Right renal pelvis (tissue), 4 donors: Measurements from ENCODE around the gene PCIF1. TPM values are rescaled to one million over a fixed set of nuclear protein-coding genes. Genes with fewer than 3 reads are reported as not detected.
"Not testable (repeated sequence)": the region's sequence is repeated elsewhere in the genome, so short reads cannot be mapped to it uniquely, and the experiment has no call there.

ENCODE experiments used
- DNase-seq, 4 donors: peaks; one replicate each; pipeline ENCODE4 v3.0.0-alpha.2; 2013; ENCODE audit warnings: low read depth in 4 of 4, low spot score in 3 of 4, missing footprints in 1 of 4
- polyA plus RNA-seq, 4 donors: library from polyadenylated mRNA; unstranded; fragments of 120-200 nt; gene quantifications; one replicate each; pipeline ENCODE4 v1.2.1, GENCODE V29; 2013; ENCODE audit not compliant: insufficient read length in 4 of 4

The PCIF1 gene
- polyA plus RNA-seq, 4 donors, result 48.2 to 56.2 (median 49.0) TPM

- DNase-seq, result no peak
Measured at GRCh38 chr20:45946149-45946970, 11.9 kb downstream of the PCIF1 start.

DNA sequence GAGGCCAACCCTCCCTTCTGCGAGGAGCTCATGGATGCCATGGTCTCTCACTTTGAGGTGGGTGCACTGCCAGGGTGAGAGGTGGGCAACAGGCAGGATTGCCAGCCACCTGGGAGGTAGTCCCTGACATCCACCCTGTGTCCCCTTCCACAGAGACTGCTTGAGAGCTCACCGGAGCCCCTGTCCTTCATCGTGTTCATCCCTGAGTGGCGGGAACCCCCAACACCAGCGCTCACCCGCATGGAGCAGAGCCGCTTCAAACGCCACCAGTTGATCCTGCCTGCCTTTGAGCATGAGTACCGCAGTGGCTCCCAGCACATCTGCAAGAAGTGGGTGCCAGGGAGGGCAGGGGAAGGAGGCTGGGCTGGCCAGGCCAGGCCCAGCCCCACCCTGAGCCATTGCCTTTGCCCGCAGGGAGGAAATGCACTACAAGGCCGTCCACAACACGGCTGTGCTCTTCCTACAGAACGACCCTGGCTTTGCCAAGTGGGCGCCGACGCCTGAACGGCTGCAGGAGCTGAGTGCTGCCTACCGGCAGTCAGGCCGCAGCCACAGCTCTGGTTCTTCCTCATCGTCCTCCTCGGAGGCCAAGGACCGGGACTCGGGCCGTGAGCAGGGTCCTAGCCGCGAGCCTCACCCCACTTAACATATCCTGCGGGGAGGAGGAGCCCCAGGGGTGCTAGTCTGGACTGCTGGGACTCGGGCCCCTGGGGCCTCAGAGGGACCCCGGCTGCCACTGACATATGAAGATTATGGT, 12.8 kb downstream of the PCIF1 start:
- DNase-seq, result no peak

- no peak for DNase-seq
Measured at GRCh38 chr20:45948261-45948733, 13.8 kb downstream of the PCIF1 start.

DNA sequence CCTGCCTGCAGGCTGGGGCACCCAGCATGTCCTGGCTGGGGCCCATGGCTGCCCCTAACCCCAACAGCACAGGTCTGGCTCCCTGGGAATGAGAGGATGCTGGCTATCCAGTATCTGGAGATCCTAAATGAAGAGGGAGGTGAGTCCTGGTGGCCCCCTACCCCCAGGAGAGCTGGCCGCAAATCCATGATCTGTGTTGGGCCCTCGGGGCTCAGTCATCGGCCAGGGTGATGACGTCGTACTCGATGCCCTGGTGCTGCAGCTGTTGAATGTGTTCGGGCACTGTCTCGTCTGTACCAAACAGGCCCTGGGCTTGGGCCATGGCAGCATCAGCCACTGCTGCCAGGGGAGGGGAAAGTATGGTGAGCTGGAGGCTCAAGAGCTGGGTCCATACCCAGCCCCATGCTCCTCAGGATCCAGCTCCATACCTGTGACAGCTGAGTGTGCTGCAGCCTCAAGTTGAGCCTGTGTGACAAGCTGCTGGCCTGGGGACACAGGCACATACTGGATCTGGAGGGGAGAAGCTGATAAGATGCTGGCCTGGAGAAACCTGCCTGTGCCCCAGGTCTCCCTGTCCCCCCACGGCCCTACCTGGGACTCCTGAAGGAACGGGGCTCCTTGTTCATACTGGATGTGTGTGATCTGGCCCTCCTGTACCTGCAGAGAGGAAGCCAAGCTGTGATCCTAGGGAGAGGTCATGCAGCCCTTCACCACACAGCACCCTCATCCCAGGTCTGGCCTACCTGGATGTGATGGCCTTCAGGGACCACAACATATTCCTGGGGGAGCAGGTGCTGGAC, 14.5 kb downstream of the PCIF1 start:
- no peak for DNase-seq

DNA sequence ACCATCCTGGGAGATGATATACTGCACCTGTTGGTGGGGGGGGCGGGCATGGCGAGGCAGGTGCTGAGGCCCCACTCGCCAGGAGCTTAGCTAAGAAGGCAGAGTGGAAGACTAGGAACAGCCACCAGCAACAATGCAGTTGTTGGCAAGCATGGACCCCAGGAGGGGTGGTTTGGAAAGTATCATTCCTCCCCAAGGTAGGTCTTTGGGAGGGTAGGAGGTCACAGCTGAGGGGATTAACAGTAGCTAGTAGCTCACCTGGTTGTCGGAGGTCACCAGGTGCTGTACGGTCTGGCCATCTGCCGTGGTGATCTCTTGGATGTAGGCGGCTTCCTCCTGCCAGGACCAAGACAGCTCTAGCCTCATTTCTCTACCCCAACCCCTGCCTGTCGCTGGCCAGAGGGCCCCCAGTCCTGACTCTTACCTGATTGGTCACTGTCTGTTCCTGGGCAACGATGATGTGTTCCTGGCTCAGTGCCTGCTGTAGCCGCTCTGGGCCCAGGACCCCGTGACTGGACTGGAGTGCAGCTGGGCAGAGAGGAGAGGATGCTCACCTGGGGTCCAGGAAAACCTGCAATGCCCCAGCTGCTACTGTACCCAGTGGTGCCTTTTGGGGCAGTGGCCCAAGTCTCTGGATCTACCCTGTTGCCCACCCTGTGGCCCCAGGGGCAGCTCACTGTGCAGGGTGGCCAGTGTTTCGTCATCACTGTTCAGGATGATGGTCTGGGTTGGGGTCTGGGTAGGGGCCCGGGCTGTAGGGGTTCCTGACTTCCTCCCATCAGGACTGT, 15.3 kb downstream of the PCIF1 start:
- no peak for DNase-seq

- DNase-seq, result no peak
Measured at GRCh38 chr20:45950330-45950646, 15.8 kb downstream of the PCIF1 start.

GRCh38 chr20:45951925-45952834, 17.7 kb downstream of the PCIF1 start:
- no peak for DNase-seq

DNA sequence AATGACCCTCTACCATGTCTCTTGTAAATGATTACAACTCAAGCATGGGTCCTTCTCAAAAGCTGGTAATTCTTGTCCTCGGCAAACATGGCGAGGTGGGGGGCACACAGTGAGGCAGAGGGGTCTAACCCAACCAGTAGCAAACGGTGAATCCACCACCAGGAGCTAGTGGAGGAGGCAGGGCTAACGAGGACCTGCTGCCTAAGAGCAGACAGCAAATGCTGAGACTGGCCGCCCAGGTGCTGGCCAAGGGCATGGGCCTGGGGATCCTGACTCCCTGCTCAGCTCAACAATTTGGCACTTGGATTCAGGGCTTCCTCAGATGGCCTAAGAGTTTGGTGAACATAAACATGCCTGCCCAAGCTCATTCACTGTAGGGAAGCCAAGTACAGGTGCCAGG, 18.4 kb downstream of the PCIF1 start:
- no peak for DNase-seq

- DNase-seq, result no peak
Measured at GRCh38 chr20:45953672-45954071, 19.2 kb downstream of the PCIF1 start.

- DNase-seq, result not testable (repeated sequence)
Measured at GRCh38 chr20:45956326-45956725, 21.8 kb downstream of the PCIF1 start.

GRCh38 chr20:45957021-45957941, 22.8 kb downstream of the PCIF1 start:
- no peak for DNase-seq

GRCh38 chr20:45958593-45958992, 24.1 kb downstream of the PCIF1 start:
- DNase-seq, result no peak

DNA sequence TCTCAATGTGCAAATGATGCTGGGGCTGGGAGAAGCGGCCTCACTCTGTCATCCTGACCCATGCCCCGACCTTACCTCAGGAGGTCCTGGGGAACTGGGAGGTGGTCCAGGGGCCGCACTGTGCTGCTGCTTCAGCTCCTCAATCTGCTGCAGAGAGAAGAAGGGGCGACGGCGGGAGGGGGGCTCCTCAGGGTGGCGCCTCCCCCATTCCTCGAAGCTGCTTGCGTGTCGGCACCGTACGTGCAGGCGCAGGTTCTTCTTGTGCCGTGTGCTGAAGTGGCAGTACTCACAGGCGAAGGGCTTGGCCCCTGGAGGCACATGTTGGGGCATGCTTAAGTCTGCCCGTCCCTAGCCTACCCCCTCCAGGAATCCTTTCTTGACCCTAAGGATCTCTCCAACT, 24.6 kb downstream of the PCIF1 start:
- DNase-seq, result no peak

GRCh38 chr20:45959956-45960630, 25.6 kb downstream of the PCIF1 start:
- no peak for DNase-seq

- no peak for DNase-seq
Measured at GRCh38 chr20:45962031-45962755, 27.7 kb downstream of the PCIF1 start.

GRCh38 chr20:45963059-45964005, 28.8 kb downstream of the PCIF1 start:
- peak in 1 of 4 donors; percentile 30 for DNase-seq
